ENCODE data around the gene PIGO.

PIGO gene

GRCh38 chr9:35105571-35106342, 9.4 kb upstream of the PIGO start:
- DNase-seq: no peak

- no peak for DNase-seq
Measured at GRCh38 chr9:35105126-35105525, 8.7 kb upstream of the PIGO start.

- no peak for DNase-seq
Measured at GRCh38 chr9:35104586-35104985, 8.2 kb upstream of the PIGO start.

- no peak for DNase-seq
Measured at GRCh38 chr9:35103660-35104191, 7.3 kb upstream of the PIGO start.

- peak; percentile 93 for DNase-seq
Measured at GRCh38 chr9:35102769-35103659, 6.6 kb upstream of the PIGO start, which contains the start of gene STOML2. STOML2 (minus strand) TSS chr9:35103131; CDS start chr9:35103094, 37 bp downstream.

- DNase-seq: no peak
Measured at GRCh38 chr9:35102465-35102768, 6.0 kb upstream of the PIGO start.

GRCh38 chr9:35097573-35097972, 1.2 kb upstream of the PIGO start:
- DNase-seq: no peak

GRCh38 chr9:35091536-35091935, 4.9 kb downstream of the PIGO start:
- no peak for DNase-seq

GRCh38 chr9:35089434-35089833, 7.0 kb downstream of the PIGO start:
- no peak for DNase-seq

GRCh38 chr9:35085078-35085477, 11.3 kb downstream of the PIGO start:
- no peak for DNase-seq

GRCh38 chr9:35079426-35080341, 16.7 kb downstream of the PIGO start, which contains the start of gene FANCG:
FANCG (minus strand) TSS chr9:35079942; CDS start chr9:35079524, 418 bp downstream.
- DNase-seq: peak; percentile 88

- DNase-seq: peak; percentile 10
Measured at GRCh38 chr9:35079041-35079425, 17.4 kb downstream of the PIGO start.

GRCh38 chr9:35078066-35078465, 18.3 kb downstream of the PIGO start:
- no peak for DNase-seq

- DNase-seq: no peak
Measured at GRCh38 chr9:35076848-35077247, 19.5 kb downstream of the PIGO start.

GRCh38 chr9:35075358-35075757, 21.0 kb downstream of the PIGO start:
- no peak for DNase-seq

GRCh38 chr9:35074791-35075190, 21.6 kb downstream of the PIGO start:
- DNase-seq: no peak

GRCh38 chr9:35074141-35074540, 22.2 kb downstream of the PIGO start:
- DNase-seq: no peak

GRCh38 chr9:35073279-35073612, 23.1 kb downstream of the PIGO start:
- DNase-seq: no peak

- peak; percentile 96 for DNase-seq
Measured at GRCh38 chr9:35072461-35073278, 23.7 kb downstream of the PIGO start, which contains the start of gene VCP. VCP (minus strand) TSS chr9:35072625; CDS start chr9:35072353, 272 bp downstream.

- peak; percentile 70 for DNase-seq
Measured at GRCh38 chr9:35071814-35072460, 24.5 kb downstream of the PIGO start.

Measured in NCI-H1105 (cell line).